Measurements from ENCODE around the gene USP6NL.

- TF ChIP-seq FOXP2 (optimal IDR thresholded peaks at IDR 0.05; ENCODE audit: borderline replicate concordance, extremely low read depth, extremely low read length, insufficient read depth) = no peak
- TF ChIP-seq SIN3A (IDR thresholded peaks at IDR 0.05; ENCODE audit: borderline replicate concordance, insufficient read depth, low read length) = no peak
- TF ChIP-seq POLR2AphosphoS5 (IDR thresholded peaks at IDR 0.05; ENCODE audit: low read depth, low read length) = no peak
These were observed 206.5 kb downstream of the USP6NL start for GRCh38 chr10:11404901-11405300.

All from PFSK-1 (cell line).